Measurements from ENCODE around the gene SLC22A1. TPM values are rescaled to one million over a fixed set of nuclear protein-coding genes. Genes with fewer than 3 reads are reported as not detected.
"Not testable (repeated sequence)": the region's sequence is repeated elsewhere in the genome, so short reads cannot be mapped to it uniquely, and the experiment has no call there.

Gene SLC22A1
- total RNA-seq, 2 experiments from 2014 or later = 0.14 to 0.99 TPM

- peaks cover 13% of the 10 kb centered on the region for H3K36me3 Mint-ChIP-seq
- intact Hi-C loops (cut with micrococcal nuclease); CTCF ChIA-PET; H3K4me1 Mint-ChIP-seq (ENCODE audit: low read depth); H3K9me3 Mint-ChIP-seq; H3K27ac Mint-ChIP-seq; H3K27me3 Mint-ChIP-seq; H3K4me3 Mint-ChIP-seq; DNase-seq; POLR2A ChIA-PET: not testable (repeated sequence)
Observed at GRCh38 chr6:160114536-160114935, 7.1 kb upstream of the SLC22A1 start.

- peaks cover 13% of the 10 kb centered on the region for H3K36me3 Mint-ChIP-seq
- H3K4me3 Mint-ChIP-seq = no peak overlapping the region
- ChIA-PET POLR2A (no interaction called here), CTCF (no interaction called here)
- no peaks in the 10 kb centered on the region for H3K27me3 Mint-ChIP-seq
- no peak for DNase-seq
- no peak overlapping the region for H3K27ac Mint-ChIP-seq
- intact Hi-C loops (cut with micrococcal nuclease) = no loop called here
- peaks cover 5% of the 10 kb centered on the region for H3K9me3 Mint-ChIP-seq
- no peaks in the 10 kb centered on the region for H3K4me1 Mint-ChIP-seq (ENCODE audit: low read depth)
Observed at GRCh38 chr6:160115421-160115820, 6.2 kb upstream of the SLC22A1 start.

- intact Hi-C loops (cut with micrococcal nuclease) = no loop called here
- Mint-ChIP-seq H3K27ac (no peak overlapping the region), H3K4me1 (ENCODE audit: low read depth) (no peaks in the 10 kb centered on the region), H3K9me3 (peaks cover 5% of the 10 kb centered on the region), H3K36me3 (peaks cover 13% of the 10 kb centered on the region), H3K4me3 (no peak overlapping the region), H3K27me3 (no peaks in the 10 kb centered on the region)
- ChIA-PET POLR2A (no interaction called here), CTCF (no interaction called here)
- no peak for DNase-seq
Observed at GRCh38 chr6:160116411-160116810, 5.2 kb upstream of the SLC22A1 start.

- no peak overlapping the region for H3K27ac Mint-ChIP-seq
- no peak for DNase-seq
- ChIA-PET CTCF (interaction anchor here (1.4 kb wide), 1 partner anchor 21 kb away, joined by 3 read pairs; no protein-coding TSS in a partner anchor), POLR2A (no interaction called here)
- H3K27me3 Mint-ChIP-seq = no peaks in the 10 kb centered on the region
- no peaks in the 10 kb centered on the region for H3K4me1 Mint-ChIP-seq (ENCODE audit: low read depth)
- intact Hi-C loops (cut with micrococcal nuclease) = no loop called here
- no peak overlapping the region for H3K4me3 Mint-ChIP-seq
- peaks cover 5% of the 10 kb centered on the region for H3K9me3 Mint-ChIP-seq
- H3K36me3 Mint-ChIP-seq = peaks cover 13% of the 10 kb centered on the region
Observed at GRCh38 chr6:160117137-160117536, 4.5 kb upstream of the SLC22A1 start.

- Mint-ChIP-seq H3K4me3 (no peak overlapping the region), H3K27me3 (no peaks in the 10 kb centered on the region), H3K27ac (no peak overlapping the region), H3K4me1 (ENCODE audit: low read depth) (no peaks in the 10 kb centered on the region), H3K9me3 (peaks cover 5% of the 10 kb centered on the region), H3K36me3 (peaks cover 10% of the 10 kb centered on the region)
- intact Hi-C loops (cut with micrococcal nuclease) = no loop called here
- POLR2A ChIA-PET = no interaction called here
- CTCF ChIA-PET = no interaction called here
- no peak for DNase-seq
Observed at GRCh38 chr6:160118620-160119229, 2.9 kb upstream of the SLC22A1 start.

GRCh38 chr6:160120087-160120486 is 1.5 kb upstream of the SLC22A1 start:
- POLR2A ChIA-PET = no interaction called here
- Mint-ChIP-seq H3K9me3 (peaks cover 5% of the 10 kb centered on the region), H3K4me1 (ENCODE audit: low read depth) (no peaks in the 10 kb centered on the region), H3K27ac (no peak overlapping the region), H3K27me3 (no peaks in the 10 kb centered on the region), H3K4me3 (no peak overlapping the region), H3K36me3 (peaks cover 10% of the 10 kb centered on the region)
- CTCF ChIA-PET = interaction anchor here (1.1 kb wide), 1 partner anchor 18 kb away, joined by 5 read pairs; no protein-coding TSS in a partner anchor
- intact Hi-C loops (cut with micrococcal nuclease) = no loop called here
- no peak for DNase-seq

GRCh38 chr6:160121981-160122380 is 366 bp downstream of the SLC22A1 start:
- no peak overlapping the region for H3K27ac Mint-ChIP-seq
- H3K27me3 Mint-ChIP-seq = no peaks in the 10 kb centered on the region
- no peak for DNase-seq
- intact Hi-C loops (cut with micrococcal nuclease) = no loop called here
- ChIA-PET CTCF (interaction anchor here (1.4 kb wide), 1 partner anchor 411 kb away, joined by 3 read pairs; no protein-coding TSS in a partner anchor), POLR2A (interaction anchor here (0.6 kb wide), 1 partner anchor 15 kb away, joined by 3 read pairs; no protein-coding TSS in a partner anchor)
- no peaks in the 10 kb centered on the region for H3K4me1 Mint-ChIP-seq (ENCODE audit: low read depth)
- H3K4me3 Mint-ChIP-seq = no peak overlapping the region
- H3K9me3 Mint-ChIP-seq = peaks cover 5% of the 10 kb centered on the region
- peaks cover 10% of the 10 kb centered on the region for H3K36me3 Mint-ChIP-seq

GRCh38 chr6:160122744-160123143 is 1.1 kb downstream of the SLC22A1 start:
- Mint-ChIP-seq H3K36me3 (peaks cover 5% of the 10 kb centered on the region), H3K4me3 (no peak overlapping the region), H3K4me1 (ENCODE audit: low read depth) (no peaks in the 10 kb centered on the region), H3K27ac (no peak overlapping the region), H3K9me3 (peaks cover 4% of the 10 kb centered on the region), H3K27me3 (no peaks in the 10 kb centered on the region)
- ChIA-PET POLR2A (interaction anchor here (0.6 kb wide), 1 partner anchor 16 kb away, joined by 3 read pairs; no protein-coding TSS in a partner anchor), CTCF (interaction anchor here (1.4 kb wide), 1 partner anchor 411 kb away, joined by 3 read pairs; no protein-coding TSS in a partner anchor)
- no peak for DNase-seq
- intact Hi-C loops (cut with micrococcal nuclease) = no loop called here

GRCh38 chr6:160124007-160124406 is 2.4 kb downstream of the SLC22A1 start:
- no peaks in the 10 kb centered on the region for H3K27me3 Mint-ChIP-seq
- H3K9me3 Mint-ChIP-seq = no peaks in the 10 kb centered on the region
- no peak overlapping the region for H3K4me3 Mint-ChIP-seq
- intact Hi-C loops (cut with micrococcal nuclease) = no loop called here
- no peak for DNase-seq
- CTCF ChIA-PET = no interaction called here
- POLR2A ChIA-PET = no interaction called here
- no peak overlapping the region for H3K27ac Mint-ChIP-seq
- H3K4me1 Mint-ChIP-seq (ENCODE audit: low read depth) = no peaks in the 10 kb centered on the region
- H3K36me3 Mint-ChIP-seq = peaks cover 3% of the 10 kb centered on the region

- Mint-ChIP-seq H3K4me1 (ENCODE audit: low read depth) (no peaks in the 10 kb centered on the region), H3K4me3 (no peak overlapping the region), H3K9me3 (no peaks in the 10 kb centered on the region), H3K27me3 (no peaks in the 10 kb centered on the region), H3K36me3 (no peaks in the 10 kb centered on the region), H3K27ac (no peak overlapping the region)
- DNase-seq = no peak
- intact Hi-C loops (cut with micrococcal nuclease) = no loop called here
- ChIA-PET CTCF (no interaction called here), POLR2A (no interaction called here)
Observed at GRCh38 chr6:160124605-160125004, 3.0 kb downstream of the SLC22A1 start.

- H3K27ac Mint-ChIP-seq; H3K27me3 Mint-ChIP-seq; H3K4me1 Mint-ChIP-seq (ENCODE audit: low read depth); intact Hi-C loops (cut with micrococcal nuclease); H3K4me3 Mint-ChIP-seq; H3K9me3 Mint-ChIP-seq; DNase-seq; POLR2A ChIA-PET; H3K36me3 Mint-ChIP-seq; CTCF ChIA-PET: not testable (repeated sequence)
Observed at GRCh38 chr6:160125105-160125504, 3.5 kb downstream of the SLC22A1 start.

- H3K9me3 Mint-ChIP-seq = no peaks in the 10 kb centered on the region
- intact Hi-C loops (cut with micrococcal nuclease) = no loop called here
- no peaks in the 10 kb centered on the region for H3K4me1 Mint-ChIP-seq (ENCODE audit: low read depth)
- no peaks in the 10 kb centered on the region for H3K36me3 Mint-ChIP-seq
- DNase-seq = no peak
- H3K27me3 Mint-ChIP-seq = no peaks in the 10 kb centered on the region
- no peak overlapping the region for H3K27ac Mint-ChIP-seq
- H3K4me3 Mint-ChIP-seq = no peak overlapping the region
- POLR2A ChIA-PET = no interaction called here
- CTCF ChIA-PET = interaction anchor here (1.3 kb wide), 1 partner anchor 11 kb away, joined by 4 read pairs; no protein-coding TSS in a partner anchor
Observed at GRCh38 chr6:160127270-160128124, 5.9 kb downstream of the SLC22A1 start.
